Lower leg skin (tissue), 3 donors: Measurements from ENCODE around the gene DNTTIP2.

Experiments used
- POLR2A ChIP-seq, 2 donors: fragments of 450-650 bp; IDR thresholded peaks; one replicate each; pipeline ENCODE4 v1.6.1; 2016 to 2017; ENCODE audit warnings: antibody characterized with exemption in 2 of 2, mild to moderate bottlenecking in 1 of 2, moderate library complexity in 1 of 2
- TF ChIP-seq, protein P1 (sequence below), 3 donors: fragments of 450-650 bp; IDR thresholded peaks; one replicate each; pipeline ENCODE4 v1.5.1; 2016; ENCODE audit warnings: antibody characterized with exemption in 3 of 3, mild to moderate bottlenecking in 3 of 3, moderate library complexity in 2 of 3

DNA sequence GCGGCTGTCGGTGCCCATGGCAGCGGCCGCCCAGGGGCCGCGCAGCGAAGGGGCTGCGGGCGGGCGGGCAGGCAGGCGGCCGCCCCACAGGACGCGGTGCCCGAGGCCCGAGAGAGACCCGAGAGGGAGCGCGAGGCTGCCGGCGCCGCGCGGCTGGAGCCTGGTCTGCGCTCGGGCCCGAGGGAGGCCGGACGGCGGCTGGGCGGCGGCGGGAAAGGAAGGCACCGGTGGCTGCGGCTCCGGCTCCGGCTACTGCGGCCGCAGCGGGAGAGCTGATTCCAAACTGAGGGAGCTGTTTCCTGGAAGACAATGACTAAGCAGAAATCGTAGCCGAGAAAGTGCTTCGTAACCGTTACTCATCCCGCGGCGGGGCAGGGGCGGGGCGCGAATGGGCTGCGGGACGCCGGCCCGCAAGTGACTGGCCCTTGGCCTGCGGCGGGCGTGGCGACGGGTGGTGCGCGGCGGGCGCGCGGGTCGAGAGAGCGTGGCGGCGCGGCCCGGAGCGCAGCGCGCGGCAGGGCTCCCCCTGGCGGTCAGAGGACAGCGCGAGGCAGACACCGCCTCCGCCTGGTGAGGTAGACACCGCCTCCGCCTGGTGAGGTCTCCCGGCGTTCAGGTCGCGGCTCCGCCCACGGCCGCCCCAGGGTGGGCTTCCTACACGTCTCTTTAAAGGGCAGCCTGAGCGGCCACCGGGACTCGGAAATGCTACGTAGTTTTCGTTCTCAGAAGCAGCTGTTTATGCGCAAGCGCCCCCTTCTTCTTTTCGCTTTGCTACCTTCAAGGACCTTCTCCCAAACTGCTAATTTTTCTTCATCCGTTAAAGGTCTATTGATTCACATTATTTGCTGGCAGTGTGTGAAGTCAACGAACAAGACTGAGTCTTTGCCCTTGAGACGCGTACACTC, 30.4 kb upstream of the DNTTIP2 start, which contains the start of gene GCLM:
- TF ChIP-seq, protein P1, sequence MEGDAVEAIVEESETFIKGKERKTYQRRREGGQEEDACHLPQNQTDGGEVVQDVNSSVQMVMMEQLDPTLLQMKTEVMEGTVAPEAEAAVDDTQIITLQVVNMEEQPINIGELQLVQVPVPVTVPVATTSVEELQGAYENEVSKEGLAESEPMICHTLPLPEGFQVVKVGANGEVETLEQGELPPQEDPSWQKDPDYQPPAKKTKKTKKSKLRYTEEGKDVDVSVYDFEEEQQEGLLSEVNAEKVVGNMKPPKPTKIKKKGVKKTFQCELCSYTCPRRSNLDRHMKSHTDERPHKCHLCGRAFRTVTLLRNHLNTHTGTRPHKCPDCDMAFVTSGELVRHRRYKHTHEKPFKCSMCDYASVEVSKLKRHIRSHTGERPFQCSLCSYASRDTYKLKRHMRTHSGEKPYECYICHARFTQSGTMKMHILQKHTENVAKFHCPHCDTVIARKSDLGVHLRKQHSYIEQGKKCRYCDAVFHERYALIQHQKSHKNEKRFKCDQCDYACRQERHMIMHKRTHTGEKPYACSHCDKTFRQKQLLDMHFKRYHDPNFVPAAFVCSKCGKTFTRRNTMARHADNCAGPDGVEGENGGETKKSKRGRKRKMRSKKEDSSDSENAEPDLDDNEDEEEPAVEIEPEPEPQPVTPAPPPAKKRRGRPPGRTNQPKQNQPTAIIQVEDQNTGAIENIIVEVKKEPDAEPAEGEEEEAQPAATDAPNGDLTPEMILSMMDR (IDR thresholded peaks at IDR 0.05), result no peak
- no peak for TF ChIP-seq POLR2A (IDR thresholded peaks at IDR 0.05)
